Immature natural killer cell (primary cell): ENCODE results near the gene HNRNPLL. TPM values are rescaled to one million over a fixed set of nuclear protein-coding genes. Genes with fewer than 3 reads are reported as not detected.

ENCODE experiments used
- DNase-seq, 3 donors: peaks; one replicate each; pipeline ENCODE4 v3.0.0; 2022; ENCODE audit warnings: mixed read lengths in 1 of 3
- H3K27ac Mint-ChIP-seq, 6 donors: one replicate each; pipeline ENCODE4 v1.8.0; 2020; ENCODE audit warnings: mixed read lengths in 6 of 6, mild to moderate bottlenecking in 5 of 6, inconsistent platforms in 4 of 6, moderate library complexity in 3 of 6
- H3K27me3 Mint-ChIP-seq, 3 donors: one replicate each; pipeline ENCODE4 v1.8.0; 2020 to 2021; ENCODE audit warnings: low read depth in 3 of 3, mild to moderate bottlenecking in 3 of 3, mixed read lengths in 3 of 3, moderate library complexity in 3 of 3, inconsistent platforms in 1 of 3
- H3K36me3 Mint-ChIP-seq, 3 donors: one replicate each; pipeline ENCODE4 v1.8.0; 2020; ENCODE audit warnings: mixed read lengths in 3 of 3, inconsistent platforms in 2 of 3, mild to moderate bottlenecking in 2 of 3
- H3K4me1 Mint-ChIP-seq, 2 donors: one replicate each; pipeline ENCODE4 v1.8.0; 2020; ENCODE audit warnings: inconsistent platforms in 2 of 2, mild to moderate bottlenecking in 2 of 2, mixed read lengths in 2 of 2, moderate library complexity in 1 of 2
- H3K4me3 Mint-ChIP-seq, 5 donors: one replicate each; pipeline ENCODE4 v1.8.0; 2020; ENCODE audit warnings: mild to moderate bottlenecking in 5 of 5, mixed read lengths in 5 of 5, inconsistent platforms in 3 of 5, moderate library complexity in 3 of 5
- H3K9me3 Mint-ChIP-seq, 6 donors: one replicate each; pipeline ENCODE4 v1.8.0; 2020; ENCODE audit warnings: mild to moderate bottlenecking in 6 of 6, mixed read lengths in 6 of 6, inconsistent platforms in 4 of 6, moderate library complexity in 3 of 6
- polyA plus RNA-seq, 3 donors: library from polyadenylated mRNA; unstranded; fragments of 300-500 nt; fragmentation: Illumina TruSeq; gene quantifications; one replicate each; pipeline ENCODE4 v1.2.3, GENCODE V29; 2021

HNRNPLL gene
- polyA plus RNA-seq, 3 donors from 2014 or later, result 7.4 to 13.9 (median 11.5) TPM

GRCh38 chr2:38517284-38517683 lies 85.4 kb downstream of the HNRNPLL start:
- Mint-ChIP-seq H3K27ac (no peak overlapping the region), H3K27me3 (peaks cover 2 to 6% (median 3%) of the 10 kb centered on the region in 3 donors)
- DNase-seq, result no peak

GRCh38 chr2:38516526-38516925 lies 86.2 kb downstream of the HNRNPLL start:
- no peak overlapping the region for H3K4me3 Mint-ChIP-seq
- no peaks in the 10 kb centered on the region for H3K36me3 Mint-ChIP-seq
- DNase-seq, result no peak
- no peaks in the 10 kb centered on the region for H3K9me3 Mint-ChIP-seq
- no peak overlapping the region for H3K27ac Mint-ChIP-seq
- no peaks in the 10 kb centered on the region for H3K4me1 Mint-ChIP-seq
- peaks cover 2 to 6% (median 3%) of the 10 kb centered on the region in 3 donors for H3K27me3 Mint-ChIP-seq

More at GRCh38 chr2:38517284-38517683, 85.4 kb downstream of the HNRNPLL start:
- Mint-ChIP-seq H3K9me3 (no peaks in the 10 kb centered on the region), H3K4me3 (no peak overlapping the region), H3K4me1 (no peaks in the 10 kb centered on the region), H3K36me3 (no peaks in the 10 kb centered on the region)

- H3K9me3 Mint-ChIP-seq, result no peaks in the 10 kb centered on the region
- DNase-seq, result no peak
- peaks cover 2 to 6% (median 3%) of the 10 kb centered on the region in 3 donors for H3K27me3 Mint-ChIP-seq
- H3K4me3 Mint-ChIP-seq, result no peak overlapping the region
- H3K36me3 Mint-ChIP-seq, result no peaks in the 10 kb centered on the region
- H3K4me1 Mint-ChIP-seq, result no peaks in the 10 kb centered on the region
- no peak overlapping the region for H3K27ac Mint-ChIP-seq
Observed at GRCh38 chr2:38516122-38516521, 86.6 kb downstream of the HNRNPLL start.

GRCh38 chr2:38515155-38516074 lies 87.3 kb downstream of the HNRNPLL start:
- H3K36me3 Mint-ChIP-seq, result no peaks in the 10 kb centered on the region
- no peak for DNase-seq
- peaks cover 2 to 6% (median 3%) of the 10 kb centered on the region in 3 donors for H3K27me3 Mint-ChIP-seq
- H3K9me3 Mint-ChIP-seq, result no peaks in the 10 kb centered on the region
- no peaks in the 10 kb centered on the region for H3K4me1 Mint-ChIP-seq
- no peak overlapping the region for H3K4me3 Mint-ChIP-seq
- no peak overlapping the region for H3K27ac Mint-ChIP-seq

GRCh38 chr2:38514603-38515154 lies 88.0 kb downstream of the HNRNPLL start:
- Mint-ChIP-seq H3K4me1 (no peaks in the 10 kb centered on the region), H3K9me3 (no peaks in the 10 kb centered on the region), H3K27me3 (peaks cover 2 to 6% (median 4%) of the 10 kb centered on the region in 3 donors), H3K36me3 (no peaks in the 10 kb centered on the region), H3K4me3 (no peak overlapping the region), H3K27ac (no peak overlapping the region)
- no peak for DNase-seq

GRCh38 chr2:38512211-38512610 lies 90.5 kb downstream of the HNRNPLL start:
- Mint-ChIP-seq H3K9me3 (no peaks in the 10 kb centered on the region), H3K27me3 (peaks cover 2 to 5% (median 3%) of the 10 kb centered on the region in 3 donors), H3K36me3 (no peaks in the 10 kb centered on the region), H3K4me1 (no peaks in the 10 kb centered on the region), H3K4me3 (no peak overlapping the region), H3K27ac (no peak overlapping the region)
- no peak for DNase-seq

Other genes with a start within 250 kb of the HNRNPLL start
- gene ATL2, start 225.7 kb downstream of the HNRNPLL start, polyA plus RNA-seq, result 10 to 100 TPM; 10.1 to 21.1 (median 15.7) TPM
- gene GALM, start 63.2 kb upstream of the HNRNPLL start, polyA plus RNA-seq, result 10 to 100 TPM in 2 of 3 donors, 1 to 10 TPM in 1; 7.0 to 14.9 (median 14.8) TPM
- gene SRSF7, start 148.4 kb upstream of the HNRNPLL start, polyA plus RNA-seq, result 100 to 1,000 TPM; 171 to 209 (median 203) TPM
- gene GEMIN6, start 175.3 kb upstream of the HNRNPLL start, polyA plus RNA-seq, result 10 to 100 TPM in 1 of 3 donors, 1 to 10 TPM in 2; 5.8 to 13.6 (median 7.9) TPM